T-helper 2 cell treated with Interferon-gamma antibody and Interleukin-4, amounts not matched to agents 100 ng/mL and 5 ng/mL, for 36 hours (primary cell): ENCODE results near the gene PLCB1. TPM values are rescaled to one million over a fixed set of nuclear protein-coding genes. Genes with fewer than 3 reads are reported as not detected.

ENCODE experiments used
- intact Hi-C: fragments of 100-400 bp; cut with micrococcal nuclease; formaldehyde crosslinking; loops from one replicate; pipeline ENCODE4 v1.15.1; 2023
- total RNA-seq: library from RNA; stranded (reverse); gene quantifications from 2 replicates; pipeline ENCODE4 v1.2.3, GENCODE V29; 2022

The PLCB1 gene
- total RNA-seq, 1 donor from 2014 or later = 0.75 TPM

DNA sequence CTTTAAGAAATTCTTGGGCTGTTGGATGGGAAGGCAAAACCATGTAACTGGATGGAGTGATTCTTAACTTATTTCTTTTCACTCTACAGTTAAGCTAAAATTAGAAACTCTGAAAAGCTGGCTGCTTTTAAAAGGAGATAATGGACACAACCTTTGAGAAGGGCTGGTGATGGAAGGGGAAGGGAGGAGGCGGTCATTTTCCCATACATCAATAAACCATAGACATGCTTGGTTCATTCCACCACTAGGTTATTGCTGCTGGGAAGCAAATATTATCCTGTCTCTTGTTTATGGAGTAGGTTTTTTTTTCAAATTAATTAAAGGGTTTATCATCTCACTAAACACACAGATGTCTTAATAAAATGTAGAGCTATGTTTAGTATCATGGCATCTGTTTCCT is 76.2 kb downstream of the PLCB1 start:
- intact Hi-C loops = no loop called here

DNA sequence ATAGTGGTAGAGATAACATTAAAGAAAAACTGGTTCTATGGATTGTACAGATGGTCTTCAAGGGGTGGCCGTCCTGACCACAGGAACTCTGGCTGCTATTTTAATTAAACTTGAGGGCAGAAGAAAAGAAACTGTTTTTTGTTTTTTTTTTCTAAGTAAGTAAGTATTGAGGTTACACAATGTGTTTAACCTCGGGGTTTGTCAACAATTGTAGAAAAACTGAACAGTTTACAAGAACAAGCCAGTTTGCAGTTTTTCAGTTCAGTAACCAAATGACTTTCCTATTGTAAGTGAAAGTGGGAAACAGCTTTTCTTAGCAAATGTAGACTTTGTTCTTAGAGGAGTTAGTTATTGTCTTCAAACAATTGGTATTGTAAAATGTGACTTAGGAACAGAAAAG is 77.0 kb downstream of the PLCB1 start:
- intact Hi-C loops = no loop called here

DNA sequence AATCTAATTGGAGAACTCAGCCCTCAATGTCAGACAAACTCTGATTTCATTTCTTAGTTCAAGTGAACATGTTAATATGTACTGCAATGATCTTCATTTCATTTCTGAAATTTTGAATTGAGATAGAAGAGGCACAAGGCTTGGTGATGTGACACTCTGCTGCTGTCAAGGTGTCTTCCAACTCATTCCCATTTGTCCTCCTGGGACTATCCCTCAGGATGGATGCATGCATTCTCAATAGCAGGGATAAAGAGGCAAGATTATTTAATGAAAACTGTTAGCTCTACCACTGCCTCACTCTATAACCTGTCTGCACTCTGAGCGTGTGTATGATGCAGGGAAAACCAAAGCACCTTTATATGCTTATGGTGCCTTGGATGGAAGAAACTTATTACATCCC is 78.7 kb downstream of the PLCB1 start:
- intact Hi-C loops = loop anchor here (5.0 to 10.0 kb wide), 3 partner anchors 78 to 196 kb away; partner anchors contain the start of genes PLCB1 and TMX4

DNA sequence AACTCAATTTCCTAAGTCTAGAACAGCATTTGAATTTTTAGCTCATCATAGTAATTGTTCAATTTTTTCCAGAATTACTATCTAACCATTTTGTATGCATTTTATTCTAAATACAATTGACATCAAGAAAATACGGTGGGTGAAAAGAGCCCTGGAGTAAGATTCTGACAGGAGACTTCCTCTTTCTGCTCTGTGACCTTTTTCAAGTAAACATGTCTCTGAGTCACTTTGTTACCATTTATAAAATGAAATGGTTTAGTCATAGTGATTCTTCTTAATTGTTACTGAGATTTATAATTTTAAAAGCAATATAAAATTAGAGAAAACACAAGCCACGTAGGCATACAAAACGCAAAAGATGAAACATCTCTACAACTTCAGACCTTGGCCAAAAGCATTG is 80.2 kb downstream of the PLCB1 start:
- intact Hi-C loops = loop anchor here (5.0 to 10.0 kb wide), 3 partner anchors 80 to 197 kb away; partner anchors contain the start of genes PLCB1 and TMX4

DNA sequence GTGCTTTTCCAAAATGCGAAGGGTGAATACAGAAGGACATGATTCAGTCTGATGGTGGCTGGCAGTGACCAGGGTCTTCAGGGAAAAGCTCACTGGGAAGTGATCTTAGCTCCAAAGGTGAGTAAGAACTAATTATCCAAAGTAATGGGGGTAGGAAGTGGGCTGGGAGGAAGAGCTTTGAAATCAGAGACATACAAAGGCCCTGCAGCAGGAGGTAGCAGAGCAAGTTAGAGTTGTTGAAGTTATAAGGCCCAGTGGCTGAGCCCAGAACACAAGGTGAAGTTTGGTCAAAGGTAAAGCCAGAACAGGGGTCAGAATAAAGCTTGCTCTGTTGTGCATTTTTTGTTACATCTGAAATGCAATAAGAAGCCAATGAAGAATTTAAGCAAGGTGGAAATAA is 81.2 kb downstream of the PLCB1 start:
- intact Hi-C loops = loop anchor here (5.0 to 10.0 kb wide), 3 partner anchors 81 to 198 kb away; partner anchors contain the start of genes PLCB1 and TMX4

DNA sequence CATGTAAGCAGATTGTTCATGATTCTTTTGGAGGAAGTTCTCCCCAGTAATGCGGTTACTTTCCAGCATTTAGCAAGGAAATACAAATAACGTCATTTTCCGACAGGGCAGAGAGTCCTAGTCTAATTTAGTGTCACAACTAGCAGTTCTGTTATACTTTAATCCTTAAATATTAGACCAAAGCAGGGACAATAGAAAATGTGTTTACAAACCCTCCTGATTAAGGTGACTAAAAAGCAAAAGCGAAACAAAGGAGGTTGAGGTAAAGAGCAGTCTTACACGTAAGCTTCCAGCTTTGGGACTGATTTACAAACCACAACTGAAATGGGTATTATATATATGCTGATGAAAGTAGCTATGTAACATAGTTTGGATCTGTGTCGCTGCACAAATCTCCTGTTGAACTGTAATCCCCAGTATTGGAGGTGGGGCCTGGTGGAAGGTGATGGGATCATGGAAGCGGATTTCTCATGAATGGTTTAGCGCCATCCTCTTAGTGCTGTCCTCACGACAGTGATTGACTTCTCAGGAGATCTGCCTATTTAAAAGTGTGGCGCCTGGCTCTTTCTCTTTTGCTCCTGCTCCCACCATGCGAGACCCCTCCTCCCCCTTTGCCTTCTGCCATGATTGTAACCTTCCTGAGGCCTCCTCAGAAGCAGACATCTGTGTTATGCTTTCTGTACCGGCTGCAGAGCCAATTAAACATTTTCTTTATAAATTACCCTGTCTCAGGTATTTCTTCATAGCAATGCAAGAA is 81.9 kb downstream of the PLCB1 start:
- intact Hi-C loops = loop anchor here (5.0 to 10.0 kb wide), 3 partner anchors 82 to 199 kb away; partner anchors contain the start of genes PLCB1 and TMX4

DNA sequence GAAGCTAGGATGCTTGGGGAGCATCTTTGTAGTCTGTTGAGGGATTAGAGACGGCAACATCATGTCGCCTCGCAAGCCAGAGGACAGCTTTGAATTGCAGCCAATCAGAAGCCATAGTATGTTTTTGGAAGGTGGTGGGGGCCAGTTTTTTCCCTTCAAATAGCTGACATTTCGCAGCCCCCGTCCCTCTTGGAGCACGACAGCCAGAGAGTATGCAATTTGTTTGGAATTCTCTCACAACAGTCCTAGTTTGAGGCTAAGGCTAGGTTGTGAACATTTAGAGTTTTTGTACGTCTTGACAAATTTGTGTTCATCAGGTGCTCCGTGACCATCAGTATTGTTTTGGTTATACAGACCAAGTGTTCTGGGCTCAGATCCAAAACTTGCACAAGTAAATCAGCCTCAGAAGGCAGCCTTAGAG is 83.3 kb downstream of the PLCB1 start:
- intact Hi-C loops = loop anchor here (10.0 kb wide), 2 partner anchors 89 to 201 kb away; partner anchors contain the start of gene TMX4

DNA sequence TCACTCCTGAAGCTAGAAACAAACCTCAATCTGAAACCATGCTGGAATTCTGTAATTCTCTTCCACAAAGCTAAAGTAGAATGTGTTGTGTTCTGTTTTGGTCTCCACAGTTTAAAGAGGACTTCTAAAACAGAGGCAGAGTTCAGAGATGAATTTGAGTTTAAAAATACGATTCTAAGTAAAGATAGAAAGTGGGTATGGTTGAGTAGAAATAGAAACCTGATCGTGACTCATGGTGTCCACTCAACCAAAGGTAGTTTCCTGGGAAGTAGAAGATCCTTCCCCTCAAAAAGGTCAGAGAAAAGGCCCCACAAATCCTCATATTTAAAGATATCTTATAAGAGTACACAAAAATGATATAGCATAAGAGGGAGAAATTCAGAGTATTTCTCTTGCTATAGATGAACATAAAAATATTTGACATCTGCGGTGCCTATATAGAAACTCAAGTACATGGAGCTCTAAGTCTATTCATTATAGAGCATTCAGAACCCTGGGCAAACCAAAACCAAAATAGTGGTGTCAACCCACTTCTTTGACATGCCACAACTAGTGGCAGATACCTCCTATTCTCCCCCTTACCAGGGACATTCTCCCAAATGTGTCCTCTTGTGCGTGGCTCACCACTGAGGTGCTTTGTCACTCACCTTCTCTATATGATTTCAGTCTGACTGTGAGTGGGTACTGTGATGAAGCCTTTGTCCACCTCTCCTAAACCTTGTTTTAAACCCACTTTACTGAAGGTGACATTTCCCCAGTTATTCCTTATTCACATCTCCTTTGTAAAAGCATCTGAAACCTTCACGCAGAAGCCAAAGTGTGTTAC is 84.5 kb downstream of the PLCB1 start:
- intact Hi-C loops = loop anchor here (10.0 kb wide), 2 partner anchors 88 to 202 kb away; partner anchors contain the start of gene TMX4

DNA sequence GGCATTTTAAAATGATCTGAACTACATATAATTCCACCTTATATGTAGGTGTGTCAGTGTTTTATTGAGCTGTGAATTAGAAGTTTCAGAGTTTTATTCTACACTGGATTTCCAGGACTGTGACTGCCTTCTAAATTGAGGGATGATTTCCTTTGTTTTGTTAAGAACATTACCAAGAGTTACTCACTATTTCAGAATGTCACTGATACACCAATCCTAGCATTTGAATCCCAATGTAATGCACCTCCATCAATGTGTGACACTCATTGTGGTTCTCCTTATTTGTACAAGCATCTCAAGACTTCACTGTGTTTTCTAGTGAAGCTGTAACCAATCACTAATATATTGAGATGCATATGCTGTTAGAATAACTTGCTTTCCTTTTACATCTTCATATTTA is 86.8 kb downstream of the PLCB1 start:
- intact Hi-C loops = loop anchor here (10.0 kb wide), 2 partner anchors 86 to 204 kb away; partner anchors contain the start of gene TMX4

DNA sequence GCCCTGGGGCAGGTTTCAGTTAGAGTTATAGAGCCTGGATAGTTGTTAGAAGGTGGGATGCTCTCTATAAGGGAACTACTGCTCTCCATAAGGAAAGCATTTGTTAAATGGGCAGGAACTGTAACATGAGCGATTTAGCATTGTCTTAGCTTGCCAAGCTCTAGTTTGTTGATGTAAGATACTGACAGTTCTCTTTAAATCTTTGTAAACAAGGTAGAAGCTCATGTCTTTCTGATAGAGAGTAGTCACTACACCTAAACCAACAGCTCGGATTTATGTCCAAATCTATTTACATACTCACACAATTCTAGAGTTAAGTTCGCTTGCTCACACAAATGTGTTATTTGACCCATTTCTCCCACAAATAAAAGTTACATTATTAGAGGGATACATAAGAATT is 87.3 kb downstream of the PLCB1 start:
- intact Hi-C loops = loop anchor here (10.0 kb wide), 2 partner anchors 85 to 205 kb away; partner anchors contain the start of gene TMX4

DNA sequence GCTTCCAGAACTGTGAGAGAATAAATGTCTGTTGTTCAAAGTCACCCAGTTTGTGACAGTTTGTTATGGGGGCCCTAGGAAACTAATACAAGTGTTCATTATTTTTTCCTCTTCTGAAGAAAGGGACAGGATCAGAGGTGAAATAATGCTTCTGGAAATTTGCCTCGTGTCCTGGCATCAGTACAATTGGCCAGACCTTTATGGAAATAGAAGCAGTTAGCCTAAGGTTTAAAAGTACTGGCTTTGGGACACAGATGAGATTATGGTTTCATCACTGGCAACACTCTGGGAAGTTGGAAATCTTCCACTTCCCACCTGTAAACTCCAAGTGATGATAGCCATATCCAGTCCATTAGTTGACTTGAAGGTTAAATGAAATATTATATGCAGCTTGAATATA is 88.7 kb downstream of the PLCB1 start:
- intact Hi-C loops = no loop called here

DNA sequence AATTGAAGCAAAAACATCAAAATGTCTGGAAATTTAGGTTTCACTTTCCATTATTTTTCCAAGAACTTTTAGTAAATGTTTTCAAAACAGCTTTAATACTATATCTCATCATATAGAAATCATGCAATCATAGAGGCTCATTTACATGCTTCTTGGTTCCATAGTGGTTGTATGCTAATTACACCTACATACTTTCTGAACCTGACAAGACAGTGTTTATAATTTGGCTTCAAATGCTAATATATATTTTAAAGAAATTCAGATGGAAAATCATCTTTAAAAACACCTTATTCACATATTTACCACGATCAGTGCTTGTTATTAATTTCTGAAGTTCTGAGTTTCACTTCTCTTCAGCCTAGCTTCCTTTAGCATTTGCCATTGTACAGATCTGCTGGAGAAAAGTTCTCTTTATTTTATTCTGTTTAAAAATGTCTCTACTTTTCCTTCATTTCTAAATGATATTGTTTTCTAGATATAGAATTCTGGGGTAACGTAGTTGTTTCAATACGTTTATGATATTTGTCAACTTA is 89.9 kb downstream of the PLCB1 start:
- intact Hi-C loops = no loop called here

DNA sequence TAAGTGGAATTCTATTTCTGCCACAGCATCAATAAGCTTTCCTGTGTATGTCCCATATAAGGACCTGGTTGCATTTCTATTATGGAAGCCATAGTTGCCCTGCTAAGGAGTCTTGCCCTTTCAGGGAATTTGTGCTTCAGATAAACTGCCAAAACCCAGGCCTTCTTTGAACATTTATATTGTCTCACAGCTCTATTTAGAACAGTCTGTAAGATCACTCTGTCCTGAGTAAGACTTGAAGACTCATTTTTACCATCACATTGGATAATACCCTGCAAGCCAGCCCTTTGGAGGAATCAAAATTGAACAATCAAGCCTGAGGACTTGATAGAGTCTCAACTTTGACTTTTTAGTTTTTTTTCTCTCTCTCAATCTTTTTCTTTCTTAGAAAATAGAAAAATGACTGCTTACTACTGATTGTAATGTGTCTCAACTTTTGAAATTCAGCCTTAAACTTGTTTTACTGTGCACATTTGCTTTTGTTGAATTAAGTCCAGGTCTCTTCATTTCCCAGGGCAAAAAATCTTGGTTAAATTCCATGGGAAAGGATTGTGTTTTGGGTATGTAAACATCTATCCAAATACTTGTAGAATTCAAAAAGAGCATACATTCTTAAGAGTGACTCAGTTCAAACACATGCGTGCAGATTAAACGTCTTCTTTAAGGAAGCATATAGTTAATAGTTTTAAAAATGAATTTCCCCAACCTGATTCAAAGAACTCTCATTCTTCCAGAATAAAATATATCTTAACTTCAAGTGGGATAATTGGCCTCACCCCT is 91.2 kb downstream of the PLCB1 start:
- intact Hi-C loops = no loop called here

DNA sequence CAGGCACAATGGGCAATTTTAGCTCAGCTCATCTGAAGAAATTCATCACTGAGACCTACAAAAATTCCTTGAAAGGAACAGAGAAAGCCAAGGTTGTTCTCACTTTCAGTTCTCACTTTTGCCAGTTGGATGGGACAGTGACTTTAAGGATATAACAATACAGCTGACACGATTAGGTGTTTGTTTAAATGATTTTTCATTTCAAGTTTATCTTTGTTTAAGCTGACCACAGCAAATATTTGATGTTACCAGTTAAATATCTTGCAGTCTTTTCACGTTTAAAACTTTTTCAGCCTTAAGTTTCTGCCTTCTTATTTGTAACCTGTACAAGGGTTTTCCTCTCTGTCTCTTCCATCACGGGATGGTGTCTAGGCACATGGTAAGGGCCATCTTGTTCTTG is 93.6 kb downstream of the PLCB1 start:
- intact Hi-C loops = no loop called here

DNA sequence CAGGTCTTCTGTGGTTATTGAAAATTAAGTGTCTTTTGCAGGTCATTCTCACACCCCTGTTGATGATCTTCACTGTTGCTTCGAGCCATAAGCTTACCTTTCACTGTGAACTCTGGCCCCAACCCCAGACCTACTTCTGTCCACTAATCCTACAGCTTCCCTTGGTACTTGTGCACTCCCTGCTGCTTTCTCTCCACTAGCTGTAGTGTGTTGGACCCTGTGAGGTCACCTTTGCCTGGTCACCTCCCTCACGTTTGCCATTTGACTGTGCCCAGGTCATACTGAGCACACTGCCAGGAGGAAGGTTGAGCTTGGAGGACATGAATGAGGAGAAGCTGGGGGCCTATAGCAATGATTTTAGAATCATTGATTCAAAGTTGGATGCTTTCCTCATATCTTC is 94.0 kb downstream of the PLCB1 start:
- intact Hi-C loops = no loop called here

DNA sequence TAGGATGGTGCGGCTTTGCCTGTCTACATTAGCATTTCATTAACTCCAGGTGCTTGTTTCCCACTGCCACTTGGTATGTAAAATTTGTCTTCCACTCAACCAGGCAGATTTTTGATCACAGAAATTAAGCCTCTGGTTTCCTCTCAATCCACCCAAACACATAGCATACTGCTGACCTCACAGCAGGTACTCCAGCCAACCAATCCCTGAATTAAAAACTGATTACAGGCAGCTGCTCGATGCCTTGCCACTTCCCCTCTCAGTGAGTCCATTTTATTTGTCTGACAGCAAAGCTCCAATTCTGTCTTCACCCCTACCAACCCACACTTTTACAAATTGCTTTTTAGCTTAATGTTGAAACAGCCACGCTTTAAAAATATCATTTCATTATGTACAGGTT is 95.2 kb downstream of the PLCB1 start:
- intact Hi-C loops = no loop called here

DNA sequence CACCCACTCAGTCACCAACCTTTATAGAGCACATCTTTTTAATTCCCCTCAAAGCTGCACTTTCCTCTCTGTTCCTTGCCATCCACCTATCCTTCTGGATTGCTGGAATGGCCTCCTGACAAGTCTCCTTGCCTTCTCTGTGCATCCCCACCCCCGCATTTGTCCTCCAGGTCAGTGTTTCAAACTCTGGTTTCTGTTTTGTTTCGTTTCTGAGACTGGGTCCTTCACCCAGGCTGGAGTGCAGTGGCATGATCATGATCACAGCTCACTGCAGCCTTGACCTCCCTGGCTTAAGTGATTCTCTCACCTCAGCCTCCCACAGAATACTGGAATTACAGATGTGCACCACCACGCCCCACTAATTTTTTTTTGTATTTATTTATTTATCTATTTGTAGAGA is 96.2 kb downstream of the PLCB1 start:
- intact Hi-C loops = no loop called here

DNA sequence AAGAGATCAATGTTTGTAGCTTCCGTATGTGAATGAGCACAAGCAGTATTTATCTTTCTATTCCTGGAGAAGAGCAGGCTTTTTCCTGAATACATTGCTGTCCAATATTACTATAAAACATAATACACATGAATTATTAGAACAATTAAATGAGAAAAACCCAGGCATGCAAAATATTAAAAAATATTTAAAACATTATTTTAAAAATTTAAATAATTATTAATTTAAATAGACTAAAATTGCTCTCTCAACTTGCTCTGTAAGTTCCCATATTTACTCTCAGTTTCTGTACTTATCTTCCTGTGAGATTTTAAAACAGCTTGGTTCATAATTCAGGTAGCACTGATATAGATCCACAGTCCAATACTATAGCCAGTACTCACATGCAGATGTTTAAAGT is 97.0 kb downstream of the PLCB1 start:
- intact Hi-C loops = no loop called here

DNA sequence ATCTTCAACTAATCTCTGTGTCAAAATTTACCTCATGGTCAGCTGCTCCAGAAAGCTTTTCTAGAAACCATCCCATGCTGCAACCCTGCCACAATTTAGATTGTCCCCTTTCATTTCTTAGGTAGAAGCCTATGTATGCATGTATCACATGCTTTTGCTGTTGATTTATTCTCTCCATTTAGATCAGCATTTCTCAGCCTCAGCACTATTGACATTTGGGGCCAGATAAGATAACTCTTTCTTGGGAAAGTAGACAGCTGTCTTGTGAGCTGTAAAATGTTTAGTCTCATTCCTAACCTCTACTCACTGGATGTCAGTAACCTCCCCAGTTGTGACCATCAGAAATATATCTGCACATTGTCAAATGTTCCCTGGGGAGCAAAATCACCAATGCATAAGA is 99.0 kb downstream of the PLCB1 start:
- intact Hi-C loops = no loop called here

DNA sequence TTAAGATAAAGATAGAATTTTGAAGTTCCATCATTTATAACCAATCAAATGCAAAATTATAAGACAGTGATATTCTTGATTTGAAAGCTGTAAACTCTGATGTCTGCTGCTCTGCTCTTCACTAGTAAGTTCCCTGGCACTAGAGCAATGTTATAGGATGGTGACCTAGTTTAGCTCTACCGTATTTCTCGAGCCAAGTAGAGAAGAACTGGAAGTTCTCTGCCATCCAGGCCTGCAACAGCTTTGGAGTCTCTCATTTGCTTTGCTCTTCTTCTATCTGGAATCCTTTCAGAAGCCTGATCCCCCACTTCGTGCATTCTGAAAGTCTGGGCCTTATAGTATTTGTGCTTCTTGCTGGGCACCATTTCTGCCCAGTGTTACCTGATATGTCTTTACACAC is 100.3 kb downstream of the PLCB1 start:
- intact Hi-C loops = no loop called here

DNA sequence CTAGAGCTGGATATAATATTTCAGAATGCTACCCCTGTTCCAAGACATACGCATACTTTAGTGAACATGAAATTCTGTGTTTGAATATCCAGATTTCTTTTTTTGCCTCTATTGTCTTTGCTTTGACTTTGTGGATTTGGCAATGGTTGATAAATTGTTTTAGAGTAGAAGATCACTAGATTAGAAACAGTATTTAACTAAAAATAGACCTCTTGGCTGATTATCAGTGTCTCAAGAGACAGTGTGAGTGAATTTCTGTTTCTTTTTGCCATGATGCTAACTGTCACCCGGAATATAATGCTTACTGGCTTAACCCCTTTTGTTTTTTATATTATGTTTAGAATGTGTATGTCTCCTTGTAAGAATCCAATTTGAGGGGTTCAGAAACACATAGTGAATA is 102.5 kb downstream of the PLCB1 start:
- intact Hi-C loops = no loop called here
